ENCODE measurements around the gene KCNMA1. TPM values are rescaled to one million over a fixed set of nuclear protein-coding genes. Genes with fewer than 3 reads are reported as not detected.
"Not testable (repeated sequence)": the region's sequence is repeated elsewhere in the genome, so short reads cannot be mapped to it uniquely, and the experiment has no call there.

KCNMA1 gene
- total and polyA plus RNA-seq, 10 donors, result 9.3 to 114 (median 51.5) TPM

- Histone ChIP-seq H3K4me1 (peaks cover 0 to 21% (median 9%) of the 10 kb centered on the region in 6 donors), H3K9me3 (no peaks in the 10 kb centered on the region), H3K36me3 (no peaks in the 10 kb centered on the region), H3K27me3 (replicated peaks in 1 of 7) (peaks cover 0 to 67% (median 10%) of the 10 kb centered on the region in 7 donors), H3K4me3 (no peak overlapping the region), H3K27ac (no peak overlapping the region)
- TF ChIP-seq POLR2AphosphoS5 (IDR thresholded peaks at IDR 0.05) (no peak), CTCF (IDR thresholded peaks at IDR 0.05 in 8 of 11, conservative IDR thresholded peaks at IDR 0.05 in 3 of 11) (no peak), POLR2A (IDR thresholded peaks at IDR 0.05) (no peak)
- 52 to 79% (median 72%) methylated on average over 2 of the region's 2 CpGs for WGBS, 5 donors
- intact Hi-C loops (cut with DNase I; ENCODE audit: low total_unique reads), result loop anchor here (10.0 kb wide), 1 partner anchor 214 kb away; no protein-coding TSS in a partner anchor
- DNase-seq, result no peak
Observed at GRCh38 chr10:77388571-77389100, 249.0 kb downstream of the KCNMA1 start.

GRCh38 chr10:77387701-77388100 is 249.9 kb downstream of the KCNMA1 start:
- intact Hi-C loops (cut with DNase I; ENCODE audit: low total_unique reads), result loop anchor here (10.0 kb wide), 1 partner anchor 213 kb away; no protein-coding TSS in a partner anchor

GRCh38 chr10:77387247-77387646 is 250.4 kb downstream of the KCNMA1 start:
- DNase-seq, result no peak
- peaks cover 0 to 70% (median 10%) of the 10 kb centered on the region in 7 donors for H3K27me3 ChIP-seq (replicated peaks in 1 of 7)
- no peak overlapping the region for H3K4me3 ChIP-seq
- no peak for TF ChIP-seq CTCF (IDR thresholded peaks at IDR 0.05 in 8 of 11, conservative IDR thresholded peaks at IDR 0.05 in 3 of 11)
- TF ChIP-seq POLR2AphosphoS5 (IDR thresholded peaks at IDR 0.05), result no peak
- no peak for TF ChIP-seq POLR2A (IDR thresholded peaks at IDR 0.05)
- H3K9me3 ChIP-seq, result no peaks in the 10 kb centered on the region
- H3K27ac ChIP-seq, result no peak overlapping the region
- peaks cover 0 to 13% (median 6%) of the 10 kb centered on the region in 6 donors for H3K4me1 ChIP-seq
- intact Hi-C loops (cut with DNase I; ENCODE audit: low total_unique reads), result loop anchor here (10.0 kb wide), 1 partner anchor 212 kb away; no protein-coding TSS in a partner anchor
- no peaks in the 10 kb centered on the region for H3K36me3 ChIP-seq

More at GRCh38 chr10:77387701-77388100, 249.9 kb downstream of the KCNMA1 start:
- 87 to 95% (median 92%) methylated on average over 2 of the region's 2 CpGs for WGBS, 5 donors
- H3K27ac ChIP-seq, DNase-seq, H3K4me3 ChIP-seq, H3K36me3 ChIP-seq, H3K9me3 ChIP-seq: not testable (repeated sequence)
- H3K4me1 ChIP-seq, result peaks cover 0 to 18% (median 8%) of the 10 kb centered on the region in 6 donors
- peaks cover 0 to 67% (median 10%) of the 10 kb centered on the region in 7 donors for H3K27me3 ChIP-seq (replicated peaks in 1 of 7)

GRCh38 chr10:77386838-77387237 is 250.8 kb downstream of the KCNMA1 start:
- intact Hi-C loops (cut with DNase I; ENCODE audit: low total_unique reads), result loop anchor here (10.0 kb wide), 1 partner anchor 212 kb away; no protein-coding TSS in a partner anchor
- Histone ChIP-seq H3K4me3 (no peak overlapping the region), H3K27ac (no peak overlapping the region)

More at GRCh38 chr10:77386838-77387237, 250.8 kb downstream of the KCNMA1 start:
- TF ChIP-seq POLR2A (IDR thresholded peaks at IDR 0.05), result no peak
- no peak for TF ChIP-seq POLR2AphosphoS5 (IDR thresholded peaks at IDR 0.05)
- TF ChIP-seq CTCF (IDR thresholded peaks at IDR 0.05 in 8 of 11, conservative IDR thresholded peaks at IDR 0.05 in 3 of 11), result no peak
- 4 to 12% (median 11%) methylated on average over 5 of the region's 5 CpGs for WGBS, 5 donors
- Histone ChIP-seq H3K27me3 (replicated peaks in 1 of 7) (peaks cover 0 to 74% (median 10%) of the 10 kb centered on the region in 7 donors), H3K4me1 (peaks cover 0 to 12% (median 5%) of the 10 kb centered on the region in 6 donors), H3K36me3 (no peaks in the 10 kb centered on the region), H3K9me3 (no peaks in the 10 kb centered on the region)
- no peak for DNase-seq
